Mesenchymal stem cell (in vitro differentiated cells and primary cell): Measurements from ENCODE around the gene CCDC191.

Experiments
- DNase-seq: peaks from one replicate; pipeline ENCODE4 v3.0.0-alpha.2; 2013
- H2AFZ ChIP-seq: one replicate; pipeline ENCODE4 v1.6.1; 2013; ENCODE audit warnings: low read depth, mild to moderate bottlenecking, control low read depth, inconsistent platforms, low read length, moderate library complexity
- H2AK5ac ChIP-seq: 2 replicates; pipeline ENCODE4 v1.6.1; 2013; ENCODE audit warnings: low read length, moderate library complexity, mild to moderate bottlenecking, inconsistent platforms; ENCODE audit not compliant: severe bottlenecking
- H2BK120ac ChIP-seq: one replicate; pipeline ENCODE4 v1.6.1; 2013; ENCODE audit warnings: low read depth, mild to moderate bottlenecking, inconsistent platforms, low read length, moderate library complexity
- H2BK12ac ChIP-seq, 2 experiments: one replicate each; pipeline ENCODE4 v1.6.1; 2013; ENCODE audit warnings: inconsistent platforms in 2 of 2, low read length in 2 of 2, mild to moderate bottlenecking in 2 of 2, moderate library complexity in 2 of 2, control low read depth in 1 of 2
- H2BK15ac ChIP-seq: one replicate; pipeline ENCODE4 v1.6.1; 2013; ENCODE audit warnings: mild to moderate bottlenecking, low read depth, inconsistent platforms; ENCODE audit not compliant: poor library complexity, severe bottlenecking
- H2BK5ac ChIP-seq: 2 replicates; pipeline ENCODE4 v1.6.1; 2013; ENCODE audit warnings: low read depth, mild to moderate bottlenecking, low read length, control low read depth, inconsistent platforms; ENCODE audit not compliant: poor library complexity, severe bottlenecking
- H3K14ac ChIP-seq, 2 experiments: one replicate each; pipeline ENCODE4 v1.6.1; 2013; ENCODE audit warnings: inconsistent platforms in 2 of 2, low read length in 2 of 2, control low read depth in 1 of 2, mild to moderate bottlenecking in 1 of 2, moderate library complexity in 1 of 2
- H3K18ac ChIP-seq, 2 experiments: one replicate each; pipeline ENCODE4 v1.6.1; 2013; ENCODE audit warnings: inconsistent platforms in 2 of 2, low read length in 2 of 2, control low read depth in 1 of 2, low read depth in 1 of 2, mild to moderate bottlenecking in 1 of 2
- H3K23ac ChIP-seq, 2 experiments: one replicate each; pipeline ENCODE4 v1.6.1; 2013; ENCODE audit warnings: inconsistent platforms in 2 of 2, low read length in 2 of 2, mild to moderate bottlenecking in 2 of 2, moderate library complexity in 2 of 2, control low read depth in 1 of 2
- H3K27ac ChIP-seq: 2 replicates; pipeline ENCODE4 v1.5.1; 2013; ENCODE audit warnings: mild to moderate bottlenecking, moderate library complexity, low read length, control low read depth, inconsistent platforms; ENCODE audit not compliant: poor library complexity, severe bottlenecking
- H3K27me3 ChIP-seq, 2 experiments: 2 replicates each; pipeline versions ENCODE4 v1.6.1 to v1.7.0; 2013; ENCODE audit warnings: low read length in 2 of 2, mild to moderate bottlenecking in 2 of 2, moderate library complexity in 2 of 2, control low read depth in 1 of 2, inconsistent platforms in 1 of 2; ENCODE audit not compliant: control insufficient read depth in 1 of 2, insufficient read depth in 1 of 2
- H3K36me3 ChIP-seq, 2 experiments: 2 replicates each; pipeline versions ENCODE4 v1.6.1 to v1.7.0; 2013; ENCODE audit warnings: low read length in 2 of 2, control low read depth in 1 of 2, inconsistent platforms in 1 of 2, low read depth in 1 of 2, mild to moderate bottlenecking in 1 of 2; ENCODE audit not compliant: insufficient read depth in 2 of 2, control insufficient read depth in 1 of 2
- H3K4ac ChIP-seq, 2 experiments: one replicate each; pipeline ENCODE4 v1.6.1; 2013; ENCODE audit warnings: inconsistent platforms in 2 of 2, low read length in 2 of 2, mild to moderate bottlenecking in 2 of 2, moderate library complexity in 2 of 2, control low read depth in 1 of 2, low read depth in 1 of 2
- H3K4me1 ChIP-seq: 2 replicates; pipeline ENCODE4 v1.6.1; 2013; ENCODE audit warnings: low read depth, low read length, control low read depth; ENCODE audit not compliant: control insufficient read depth, insufficient read depth
- H3K4me2 ChIP-seq: 2 replicates; pipeline ENCODE4 v1.6.1; 2013; ENCODE audit warnings: low read length, mild to moderate bottlenecking, inconsistent platforms; ENCODE audit not compliant: poor library complexity, severe bottlenecking
- H3K4me3 ChIP-seq, 2 experiments: 2 replicates each; pipeline versions ENCODE4 v1.5.1 to v1.7.0; 2013; ENCODE audit warnings: low read length in 2 of 2, mild to moderate bottlenecking in 2 of 2, control low read depth in 1 of 2, low read depth in 1 of 2; ENCODE audit not compliant: insufficient read depth in 1 of 2
- H3K79me1 ChIP-seq: replicated peaks from 2 replicates; pipeline ENCODE4 v1.6.1; 2013; ENCODE audit warnings: mild to moderate bottlenecking, control low read depth, low read length, inconsistent platforms; ENCODE audit not compliant: poor library complexity, severe bottlenecking
- H3K9ac ChIP-seq: 2 replicates; pipeline ENCODE4 v1.7.0; 2013; ENCODE audit warnings: mild to moderate bottlenecking, low read length, moderate library complexity
- H3K9me3 ChIP-seq: 2 replicates; pipeline ENCODE4 v1.7.0; 2013; ENCODE audit warnings: mild to moderate bottlenecking, low read length; ENCODE audit not compliant: control insufficient read depth
- H4K8ac ChIP-seq: one replicate; pipeline ENCODE4 v1.6.1; 2013; ENCODE audit warnings: inconsistent platforms, mild to moderate bottlenecking, low read length, moderate library complexity
- H4K91ac ChIP-seq: one replicate; pipeline ENCODE4 v1.6.1; 2013; ENCODE audit warnings: mild to moderate bottlenecking, low read length, inconsistent platforms
- WGBS: methylation state at CpG from one replicate; pipeline ENCODE4 v1.1.7; 2013; ENCODE audit warnings: mixed read lengths; 5-methylcytosine and 5-hydroxymethylcytosine counted together

CCDC191 gene

DNA sequence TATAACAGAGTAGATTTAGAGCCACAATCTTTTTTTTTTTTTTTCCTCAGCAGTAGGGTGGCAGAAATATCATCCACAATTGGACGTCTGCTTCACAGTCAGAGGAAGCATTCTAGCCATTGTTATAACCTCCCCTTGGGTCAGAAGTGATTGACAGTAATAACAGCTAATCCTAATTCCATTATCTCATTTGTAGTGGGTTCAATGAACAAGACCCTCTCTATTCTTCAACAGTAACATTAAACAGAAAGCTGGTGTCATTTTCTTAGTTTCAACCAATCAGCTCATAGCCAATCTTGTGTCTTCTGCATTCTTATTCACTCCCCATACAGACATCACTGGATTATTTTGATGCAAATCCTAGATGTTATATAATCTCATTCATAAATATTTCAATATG, 44.8 kb upstream of the CCDC191 start:
- no peak overlapping the region for H3K4ac ChIP-seq
- no peak overlapping the region for H3K4me2 ChIP-seq
- H4K91ac ChIP-seq = no peak overlapping the region
- no peaks in the 10 kb centered on the region for H3K4me1 ChIP-seq
- no peaks in the 10 kb centered on the region for H3K9me3 ChIP-seq
- H3K79me1 ChIP-seq = no peaks in the 10 kb centered on the region
- 88% methylated on average over 1 of the region's 1 CpG for WGBS
- H2AFZ ChIP-seq = no peak overlapping the region
- H3K14ac ChIP-seq = no peak overlapping the region
- H3K23ac ChIP-seq = no peak overlapping the region
- no peak overlapping the region for H3K9ac ChIP-seq
- no peak for DNase-seq
- H2AK5ac ChIP-seq = no peak overlapping the region
- no peaks in the 10 kb centered on the region for H3K27me3 ChIP-seq
- no peak overlapping the region for H4K8ac ChIP-seq
- H2BK5ac ChIP-seq = no peak overlapping the region
- no peak overlapping the region for H2BK12ac ChIP-seq
- no peak overlapping the region for H3K27ac ChIP-seq
- no peak overlapping the region for H2BK15ac ChIP-seq
- no peak overlapping the region for H3K18ac ChIP-seq
- H3K4me3 ChIP-seq = no peak overlapping the region
- no peaks in the 10 kb centered on the region for H3K36me3 ChIP-seq
- H2BK120ac ChIP-seq = no peak overlapping the region

DNA sequence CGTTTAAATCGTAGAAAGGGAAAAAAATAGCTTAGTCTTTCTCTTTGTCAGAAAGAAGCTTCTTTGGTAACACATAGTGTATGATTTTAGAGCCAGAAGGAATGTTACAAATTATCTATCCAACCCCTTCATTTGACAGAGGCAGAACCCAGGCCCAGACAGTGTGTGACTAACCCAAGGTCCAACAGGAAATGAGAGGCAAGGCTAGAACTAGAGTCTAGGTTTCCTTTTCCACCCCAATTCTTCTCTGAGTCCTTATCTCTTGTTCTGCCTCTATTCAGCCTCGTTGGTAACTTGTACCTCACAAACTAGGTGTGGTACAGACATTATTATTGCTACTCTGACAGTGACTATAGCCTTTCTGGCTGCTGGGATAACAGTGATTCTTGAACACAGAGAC, 39.5 kb upstream of the CCDC191 start:
- Histone ChIP-seq H2BK12ac (no peak overlapping the region), H3K27ac (no peak overlapping the region), H3K9me3 (no peaks in the 10 kb centered on the region), H3K4me3 (no peak overlapping the region), H3K14ac (no peak overlapping the region), H2AFZ (no peak overlapping the region), H3K79me1 (no peaks in the 10 kb centered on the region), H4K8ac (no peak overlapping the region), H3K4ac (no peak overlapping the region), H3K4me1 (peaks cover 2% of the 10 kb centered on the region), H3K36me3 (no peaks in the 10 kb centered on the region), H3K23ac (no peak overlapping the region), H4K91ac (no peak overlapping the region), H2BK5ac (no peak overlapping the region), H3K18ac (no peak overlapping the region), H3K9ac (no peak overlapping the region), H2AK5ac (no peak overlapping the region), H2BK120ac (no peak overlapping the region), H2BK15ac (no peak overlapping the region), H3K27me3 (no peaks in the 10 kb centered on the region), H3K4me2 (no peak overlapping the region)
- no peak for DNase-seq
- 92% methylated on average over 1 of the region's 3 CpGs for WGBS

DNA sequence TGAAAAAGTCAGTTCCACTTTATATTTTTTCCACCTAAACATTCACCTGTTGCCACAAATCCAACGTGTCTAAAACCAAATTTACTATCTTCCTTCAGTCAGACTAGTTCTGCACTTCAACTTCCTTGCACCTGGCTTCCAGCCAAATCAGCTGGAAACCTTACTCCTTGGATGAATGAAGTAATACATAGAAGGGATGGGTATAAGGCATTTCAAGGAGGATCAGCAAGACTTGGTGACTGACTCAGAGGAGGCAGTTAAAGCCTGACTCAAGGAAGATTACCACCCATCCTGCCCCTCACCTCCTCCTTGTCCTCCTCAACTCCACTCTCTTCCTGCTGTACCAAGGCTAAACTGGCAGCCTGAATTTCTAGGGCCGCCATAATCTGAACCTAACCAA, 37.3 kb upstream of the CCDC191 start:
- Histone ChIP-seq H3K36me3 (peaks cover 0 to under 1% of the 10 kb centered on the region in 2 experiments), H3K4me3 (no peak overlapping the region), H2AK5ac (no peak overlapping the region), H4K91ac (no peak overlapping the region), H2BK5ac (no peak overlapping the region), H2AFZ (no peak overlapping the region), H3K4ac (no peak overlapping the region), H2BK120ac (no peak overlapping the region), H4K8ac (no peak overlapping the region), H3K4me1 (peaks cover 8% of the 10 kb centered on the region), H3K9ac (no peak overlapping the region), H3K9me3 (no peaks in the 10 kb centered on the region), H2BK12ac (no peak overlapping the region), H3K27me3 (no peaks in the 10 kb centered on the region), H3K79me1 (no peaks in the 10 kb centered on the region), H3K18ac (no peak overlapping the region), H2BK15ac (no peak overlapping the region), H3K4me2 (no peak overlapping the region), H3K27ac (peak overlapping the region; percentile 18), H3K14ac (no peak overlapping the region), H3K23ac (no peak overlapping the region)
- peak; percentile 54 for DNase-seq
- 80% methylated on average over 2 of the region's 2 CpGs for WGBS

DNA sequence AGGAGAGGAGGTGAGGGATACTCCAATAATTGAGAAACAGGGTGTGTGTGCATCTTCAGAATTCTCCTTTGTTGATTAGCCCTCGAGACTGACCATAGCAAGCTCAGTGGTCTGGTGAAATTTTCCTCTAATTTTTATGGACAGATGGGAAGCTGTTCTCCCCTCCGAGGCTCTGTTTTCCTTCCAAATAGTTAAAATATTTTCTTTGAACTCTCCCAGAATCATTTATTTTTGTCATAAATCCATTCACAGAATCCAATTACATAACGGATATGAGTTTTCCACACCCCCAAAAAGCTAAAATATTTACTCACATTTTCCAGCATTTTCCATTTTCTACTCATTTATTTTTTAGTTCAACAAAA, 36.7 kb upstream of the CCDC191 start:
- H3K36me3 ChIP-seq = peaks cover under 1 to 2% of the 10 kb centered on the region in 2 experiments
- no peak overlapping the region for H3K23ac ChIP-seq
- H3K27ac ChIP-seq = no peak overlapping the region
- H3K27me3 ChIP-seq = no peaks in the 10 kb centered on the region
- H3K4me1 ChIP-seq = peaks cover 8% of the 10 kb centered on the region
- H2BK12ac ChIP-seq = no peak overlapping the region
- 89% methylated on average over 3 of the region's 3 CpGs for WGBS
- no peak for DNase-seq
- H4K91ac ChIP-seq = no peak overlapping the region
- no peak overlapping the region for H2BK120ac ChIP-seq
- H3K9me3 ChIP-seq = no peaks in the 10 kb centered on the region
- no peak overlapping the region for H4K8ac ChIP-seq
- no peak overlapping the region for H2BK5ac ChIP-seq
- no peaks in the 10 kb centered on the region for H3K79me1 ChIP-seq
- no peak overlapping the region for H3K4ac ChIP-seq
- H2AK5ac ChIP-seq = no peak overlapping the region
- H2AFZ ChIP-seq = no peak overlapping the region
- H3K4me2 ChIP-seq = no peak overlapping the region
- peak overlapping the region in 1 of 2 experiments; percentile 46 for H3K4me3 ChIP-seq
- no peak overlapping the region for H3K14ac ChIP-seq
- no peak overlapping the region for H2BK15ac ChIP-seq
- no peak overlapping the region for H3K18ac ChIP-seq
- H3K9ac ChIP-seq = peak overlapping the region; percentile 31
